Mammary microvascular endothelial cell (primary cell): ENCODE data around the gene RNF6. TPM values are rescaled to one million over a fixed set of nuclear protein-coding genes. Genes with fewer than 3 reads are reported as not detected.

Experiments used
- total RNA-seq: library from RNA; depleted of rRNA; stranded (reverse); fragments of >200 nt; gene quantifications from 2 replicates; pipeline ENCODE4 v1.2.3, GENCODE V29; 2015

RNF6 gene
- 28.9 and 30.4 TPM in 2 replicates for total RNA-seq

DNA sequence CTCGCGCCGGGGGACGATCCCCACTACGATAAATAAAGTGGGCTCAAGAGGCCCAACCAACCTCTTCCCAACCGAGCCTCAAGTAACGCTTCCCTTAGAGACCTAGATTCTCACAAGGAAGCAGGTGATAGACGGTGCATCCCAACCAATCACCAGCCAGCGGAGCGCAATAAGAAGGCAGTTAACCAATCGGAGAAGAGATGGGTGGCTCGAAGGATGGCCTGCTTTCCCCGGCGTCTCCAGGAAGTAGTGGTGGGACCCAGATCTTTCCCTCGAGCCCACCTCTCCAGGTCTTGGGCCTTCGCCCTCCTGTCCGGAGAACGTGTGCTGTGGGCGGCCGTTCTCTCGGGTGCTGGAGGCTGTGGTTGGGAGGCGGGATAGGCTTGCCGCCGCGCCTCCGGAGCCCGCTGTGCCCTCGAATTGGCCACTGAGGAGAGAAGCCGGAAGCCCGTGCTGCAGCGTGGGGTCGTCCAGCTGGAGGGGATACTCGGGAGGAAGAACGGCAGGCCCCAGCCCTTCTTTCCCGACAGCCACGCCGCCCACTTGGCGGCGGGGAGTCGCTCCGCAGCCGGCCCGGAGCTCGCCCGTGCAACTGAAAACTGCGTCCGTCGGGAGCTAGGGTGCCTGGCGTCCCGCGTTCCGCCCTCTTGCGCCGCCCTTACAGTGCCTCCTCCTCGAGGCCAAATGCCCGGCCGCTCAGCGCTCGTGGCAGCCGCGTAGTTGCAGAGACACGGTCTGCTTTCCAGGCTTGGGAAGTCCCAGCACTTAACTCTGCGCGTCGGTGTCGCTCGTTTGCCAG, at the start of gene RNF6:
Gene RNF6, minus strand, starts transcription at position 594 of the 799 bp plus-strand sequence. CDS start 2,665 bp downstream, outside the sequence.

DNA sequence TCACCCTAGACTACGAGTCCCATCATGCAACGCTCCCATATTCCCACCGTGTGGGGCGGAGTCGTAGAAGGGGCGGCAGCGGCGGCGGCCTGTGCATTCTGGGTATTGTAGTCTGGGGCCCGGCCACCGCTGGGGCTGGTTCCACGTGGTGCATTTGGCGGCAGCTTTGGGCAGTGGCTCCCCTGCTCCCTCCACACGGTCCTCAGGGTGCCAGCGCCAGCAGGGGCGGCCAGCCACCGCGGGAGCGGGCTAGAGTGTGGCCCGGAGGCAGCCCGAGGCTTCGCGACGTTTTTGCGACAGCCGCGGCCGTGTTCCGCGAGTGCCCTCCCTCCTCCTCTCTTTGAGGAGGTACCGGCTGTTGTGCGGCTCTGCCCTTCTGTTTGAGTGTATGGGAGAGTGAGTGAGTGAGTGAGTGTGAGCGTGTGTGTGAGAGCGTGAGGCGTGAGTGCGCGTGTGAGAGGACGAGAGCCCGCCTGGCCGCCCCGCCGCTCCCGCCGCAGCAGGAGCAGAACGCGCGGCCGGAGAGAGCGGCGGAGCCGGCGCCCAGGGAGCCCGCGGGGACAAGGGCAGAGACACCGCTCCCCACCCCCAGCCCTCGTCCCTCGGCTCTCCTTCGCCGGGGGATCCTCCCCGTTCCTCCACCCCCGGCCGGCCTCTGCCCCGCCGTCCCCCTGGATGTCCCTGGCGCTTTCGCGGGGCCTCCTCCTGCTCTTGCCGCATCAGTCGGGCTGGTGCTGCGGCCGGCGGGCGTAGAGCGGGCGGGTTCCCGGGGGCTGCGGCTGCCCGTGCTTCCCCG, 31.9 kb upstream of the RNF6 start, which contains the start of gene CDK8:
Gene CDK8, plus strand, starts transcription at position 343 of the 796 bp plus-strand sequence. CDS start 513 bp downstream, outside the sequence.

Other genes with a start within 250 kb of the RNF6 start
- gene SHISA2, start 170.3 kb downstream of the RNF6 start, total RNA-seq = 0.44 and 0.73 TPM in 2 replicates
- 11.9 and 12.4 TPM in 2 replicates for gene CDK8, start 31.8 kb upstream of the RNF6 start, total RNA-seq